Ammon's horn (tissue), 1 donor: ENCODE data around the gene TMSB4X.
"Not testable (repeated sequence)": the region's sequence is repeated elsewhere in the genome, so short reads cannot be mapped to it uniquely, and the experiment has no call there.

Experiments
- DNase-seq: peaks from one replicate; pipeline ENCODE4 v3.0.0-alpha.2; 2016; ENCODE audit warnings: low spot score

TMSB4X gene

GRCh38 chrX:12976819-12977732 is 2.2 kb downstream of the TMSB4X start:
- not testable (repeated sequence) for DNase-seq

GRCh38 chrX:12977761-12978204 is 2.9 kb downstream of the TMSB4X start:
- no peak for DNase-seq

- DNase-seq = peak; percentile 46
Measured at GRCh38 chrX:12978205-12979025, 3.5 kb downstream of the TMSB4X start.

- no peak for DNase-seq
Measured at GRCh38 chrX:12979026-12979607, 4.2 kb downstream of the TMSB4X start.

- no peak for DNase-seq
Measured at GRCh38 chrX:12979616-12980015, 4.7 kb downstream of the TMSB4X start.

GRCh38 chrX:12980039-12980438 is 5.1 kb downstream of the TMSB4X start:
- DNase-seq = not testable (repeated sequence)

GRCh38 chrX:12981880-12982279 is 7.0 kb downstream of the TMSB4X start:
- no peak for DNase-seq

- no peak for DNase-seq
Measured at GRCh38 chrX:12984603-12985319, 9.9 kb downstream of the TMSB4X start.

GRCh38 chrX:12985331-12985730 is 10.4 kb downstream of the TMSB4X start:
- DNase-seq = no peak

GRCh38 chrX:12986164-12986779 is 11.4 kb downstream of the TMSB4X start:
- no peak for DNase-seq

GRCh38 chrX:12986886-12987285 is 12.0 kb downstream of the TMSB4X start:
- no peak for DNase-seq

GRCh38 chrX:12987340-12987739 is 12.4 kb downstream of the TMSB4X start:
- no peak for DNase-seq

GRCh38 chrX:12987900-12988594 is 13.1 kb downstream of the TMSB4X start:
- DNase-seq = no peak

- no peak for DNase-seq
Measured at GRCh38 chrX:12988797-12989196, 13.9 kb downstream of the TMSB4X start.

- no peak for DNase-seq
Measured at GRCh38 chrX:12989461-12989860, 14.6 kb downstream of the TMSB4X start.

GRCh38 chrX:12991575-12991974 is 16.7 kb downstream of the TMSB4X start:
- no peak for DNase-seq

- DNase-seq = no peak
Measured at GRCh38 chrX:12992544-12993118, 17.7 kb downstream of the TMSB4X start.

- no peak for DNase-seq
Measured at GRCh38 chrX:12993826-12994225, 18.9 kb downstream of the TMSB4X start.

GRCh38 chrX:12994321-12994720 is 19.4 kb downstream of the TMSB4X start:
- DNase-seq = no peak

- no peak for DNase-seq
Measured at GRCh38 chrX:12996934-12997435, 22.1 kb downstream of the TMSB4X start.
